NCI-H82 treated with DMSO at 0.1 percent for 48 hours (cell line): ENCODE measurements around the gene IL18R1.

Experiments used
- DNase-seq: peaks from one replicate; lab custom pipeline; 2025; ENCODE audit not compliant: unreplicated experiment; lab: John Stamatoyannopoulos, UW

IL18R1 gene

GRCh38 chr2:102386867-102387541 lies 31.4 kb downstream of the IL18R1 start:
- DNase-seq = no peak

- no peak for DNase-seq
Measured at GRCh38 chr2:102387763-102388546, 32.4 kb downstream of the IL18R1 start.

GRCh38 chr2:102391565-102391964 lies 36.0 kb downstream of the IL18R1 start:
- no peak for DNase-seq

GRCh38 chr2:102392096-102392495 lies 36.5 kb downstream of the IL18R1 start:
- DNase-seq = no peak

GRCh38 chr2:102392942-102393341 lies 37.3 kb downstream of the IL18R1 start:
- no peak for DNase-seq

- no peak for DNase-seq
Measured at GRCh38 chr2:102396012-102396411, 40.4 kb downstream of the IL18R1 start.

- no peak for DNase-seq
Measured at GRCh38 chr2:102397209-102397608, 41.6 kb downstream of the IL18R1 start.

GRCh38 chr2:102399499-102400141 lies 44.0 kb downstream of the IL18R1 start:
- DNase-seq = no peak

- no peak for DNase-seq
Measured at GRCh38 chr2:102401456-102401855, 45.9 kb downstream of the IL18R1 start.

- no peak for DNase-seq
Measured at GRCh38 chr2:102401865-102402264, 46.3 kb downstream of the IL18R1 start.

GRCh38 chr2:102410952-102411351 lies 55.4 kb downstream of the IL18R1 start:
- no peak for DNase-seq

GRCh38 chr2:102412199-102412598 lies 56.6 kb downstream of the IL18R1 start:
- DNase-seq = no peak

- DNase-seq = no peak
Measured at GRCh38 chr2:102417946-102418345, 62.4 kb downstream of the IL18R1 start.

GRCh38 chr2:102418421-102418961 lies 62.9 kb downstream of the IL18R1 start:
- DNase-seq = no peak

GRCh38 chr2:102420290-102420689 lies 64.7 kb downstream of the IL18R1 start:
- no peak for DNase-seq

GRCh38 chr2:102421890-102422759 lies 66.5 kb downstream of the IL18R1 start:
- DNase-seq = no peak

GRCh38 chr2:102422910-102423309 lies 67.3 kb downstream of the IL18R1 start, which contains the start of gene IL18RAP:
Gene IL18RAP (plus strand): TSS chr2:102423160. CDS start chr2:102423278, 118 bp downstream.
- DNase-seq = no peak

- no peak for DNase-seq
Measured at GRCh38 chr2:102423368-102423767, 67.8 kb downstream of the IL18R1 start.

GRCh38 chr2:102424754-102425153 lies 69.2 kb downstream of the IL18R1 start:
- DNase-seq = no peak

GRCh38 chr2:102425441-102426132 lies 70.0 kb downstream of the IL18R1 start:
- no peak for DNase-seq
